Thyroid gland (tissue), 4 donors: ENCODE measurements around the gene PCDHB1.

Source experiments
- CTCF ChIP-seq, 6 experiments: fragments of 200-600 bp in 3 of 6; fragments of 450-650 bp in 3 of 6; sonication (generic) in 3 of 6; IDR thresholded peaks; one replicate each; pipeline ENCODE4 v1.5.1; 2016 to 2019; ENCODE audit warnings: antibody characterized with exemption in 6 of 6, mild to moderate bottlenecking in 2 of 6, inconsistent platforms in 1 of 6, moderate library complexity in 1 of 6
- POLR2A ChIP-seq, 2 donors: fragments of 450-650 bp; IDR thresholded peaks; one replicate each; pipeline ENCODE4 v1.6.1; 2017; ENCODE audit warnings: antibody characterized with exemption in 2 of 2, mild to moderate bottlenecking in 2 of 2, moderate library complexity in 1 of 2

- TF ChIP-seq CTCF (IDR thresholded peaks at IDR 0.05) (no peak), POLR2A (IDR thresholded peaks at IDR 0.05) (no peak)
These were observed 8.6 kb upstream of the PCDHB1 start for GRCh38 chr5:141042555-141042954.
